ENCODE measurements around the gene SLC10A7.

DNA sequence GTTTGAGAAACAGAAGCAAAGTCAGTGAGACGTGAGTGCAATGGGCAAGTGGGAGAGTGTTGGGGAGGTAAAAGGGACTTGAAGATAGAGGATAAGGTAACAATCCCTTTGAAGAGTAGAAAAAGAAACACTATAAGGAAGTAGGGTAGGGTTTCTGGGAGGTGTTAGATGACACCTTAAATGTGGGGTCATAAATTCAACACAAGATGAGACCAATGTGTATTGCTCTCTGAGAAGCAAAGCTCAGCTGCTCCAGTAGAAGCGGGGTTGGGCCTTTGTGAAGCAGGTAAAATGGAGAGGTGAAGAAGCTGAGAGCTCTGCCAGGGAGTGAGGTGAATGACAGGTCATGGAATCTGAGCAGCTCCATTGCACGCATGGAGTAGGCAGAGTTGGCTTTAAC, 222.1 kb downstream of the SLC10A7 start:
- TF ChIP-seq, protein P1, sequence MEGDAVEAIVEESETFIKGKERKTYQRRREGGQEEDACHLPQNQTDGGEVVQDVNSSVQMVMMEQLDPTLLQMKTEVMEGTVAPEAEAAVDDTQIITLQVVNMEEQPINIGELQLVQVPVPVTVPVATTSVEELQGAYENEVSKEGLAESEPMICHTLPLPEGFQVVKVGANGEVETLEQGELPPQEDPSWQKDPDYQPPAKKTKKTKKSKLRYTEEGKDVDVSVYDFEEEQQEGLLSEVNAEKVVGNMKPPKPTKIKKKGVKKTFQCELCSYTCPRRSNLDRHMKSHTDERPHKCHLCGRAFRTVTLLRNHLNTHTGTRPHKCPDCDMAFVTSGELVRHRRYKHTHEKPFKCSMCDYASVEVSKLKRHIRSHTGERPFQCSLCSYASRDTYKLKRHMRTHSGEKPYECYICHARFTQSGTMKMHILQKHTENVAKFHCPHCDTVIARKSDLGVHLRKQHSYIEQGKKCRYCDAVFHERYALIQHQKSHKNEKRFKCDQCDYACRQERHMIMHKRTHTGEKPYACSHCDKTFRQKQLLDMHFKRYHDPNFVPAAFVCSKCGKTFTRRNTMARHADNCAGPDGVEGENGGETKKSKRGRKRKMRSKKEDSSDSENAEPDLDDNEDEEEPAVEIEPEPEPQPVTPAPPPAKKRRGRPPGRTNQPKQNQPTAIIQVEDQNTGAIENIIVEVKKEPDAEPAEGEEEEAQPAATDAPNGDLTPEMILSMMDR (conservative IDR thresholded peaks at IDR 0.05; ENCODE audit: low read depth, low read length): no peak
- no peak for TF ChIP-seq EZH2 (IDR thresholded peaks at IDR 0.05; ENCODE audit: borderline replicate concordance, low read depth, low read length, poor library complexity, severe bottlenecking)
